ENCODE results near the gene ATOX1.
"Not testable (repeated sequence)": the region's sequence is repeated elsewhere in the genome, so short reads cannot be mapped to it uniquely, and the experiment has no call there.

The ATOX1 gene

GRCh38 chr5:151730381-151730780 lies 28.1 kb downstream of the ATOX1 start:
- TF ChIP-seq ZNF785 (tag by site-specific recombination; IDR thresholded peaks at IDR 0.05) = no peak
- TF ChIP-seq ZNF391 (tag by site-specific recombination; IDR thresholded peaks at IDR 0.05; ENCODE audit: borderline replicate concordance, low read depth) = no peak
- no peak for TF ChIP-seq YY1 (tag by site-specific recombination; IDR thresholded peaks at IDR 0.05)
- TF ChIP-seq GLIS1 (tag by site-specific recombination; IDR thresholded peaks at IDR 0.05) = no peak
- TF ChIP-seq, protein P1, sequence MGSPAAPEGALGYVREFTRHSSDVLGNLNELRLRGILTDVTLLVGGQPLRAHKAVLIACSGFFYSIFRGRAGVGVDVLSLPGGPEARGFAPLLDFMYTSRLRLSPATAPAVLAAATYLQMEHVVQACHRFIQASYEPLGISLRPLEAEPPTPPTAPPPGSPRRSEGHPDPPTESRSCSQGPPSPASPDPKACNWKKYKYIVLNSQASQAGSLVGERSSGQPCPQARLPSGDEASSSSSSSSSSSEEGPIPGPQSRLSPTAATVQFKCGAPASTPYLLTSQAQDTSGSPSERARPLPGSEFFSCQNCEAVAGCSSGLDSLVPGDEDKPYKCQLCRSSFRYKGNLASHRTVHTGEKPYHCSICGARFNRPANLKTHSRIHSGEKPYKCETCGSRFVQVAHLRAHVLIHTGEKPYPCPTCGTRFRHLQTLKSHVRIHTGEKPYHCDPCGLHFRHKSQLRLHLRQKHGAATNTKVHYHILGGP (tag by site-specific recombination; IDR thresholded peaks at IDR 0.05) = no peak
- TF ChIP-seq ZNF561 (tag by site-specific recombination; IDR thresholded peaks at IDR 0.05; ENCODE audit: borderline replicate concordance) = no peak
- TF ChIP-seq ZNF416 (tag by site-specific recombination; IDR thresholded peaks at IDR 0.05) = no peak
- no peak for TF ChIP-seq SALL2 (tag by site-specific recombination; IDR thresholded peaks at IDR 0.05; ENCODE audit: borderline replicate concordance)
- no peak for TF ChIP-seq ZFP3 (tag by site-specific recombination; IDR thresholded peaks at IDR 0.05; ENCODE audit: low read depth)
- TF ChIP-seq ZNF10 (tag by site-specific recombination; IDR thresholded peaks at IDR 0.05) = no peak
- TF ChIP-seq ZNF239 (tag by site-specific recombination; IDR thresholded peaks at IDR 0.05) = no peak
- no peak for TF ChIP-seq MZF1 (tag by site-specific recombination; IDR thresholded peaks at IDR 0.05; ENCODE audit: borderline replicate concordance)
- Histone ChIP-seq H3K9me3 (ENCODE audit: control insufficient read depth, insufficient read depth, low read depth, low read length) (no peaks in the 10 kb centered on the region), H3K4me1 (ENCODE audit: control insufficient read depth, insufficient read depth, low read length) (no peaks in the 10 kb centered on the region), H3K27ac (ENCODE audit: extremely low read depth, low read depth, low read length) (no peak overlapping the region), H3K4me3 (ENCODE audit: low read depth, low read length) (no peak overlapping the region), H3K36me3 (ENCODE audit: control insufficient read depth in 2 of 2, insufficient read depth in 1 of 2, low read length in 2 of 2) (no peaks in the 10 kb centered on the region)
- POLR2A ChIA-PET = no interaction called here
- CTCF ChIA-PET = interaction anchor here (0.5 to 1.9 kb wide), 2 partner anchors 12 to 78 kb away, joined by 3 to 8 read pairs; no protein-coding TSS in a partner anchor

DNA sequence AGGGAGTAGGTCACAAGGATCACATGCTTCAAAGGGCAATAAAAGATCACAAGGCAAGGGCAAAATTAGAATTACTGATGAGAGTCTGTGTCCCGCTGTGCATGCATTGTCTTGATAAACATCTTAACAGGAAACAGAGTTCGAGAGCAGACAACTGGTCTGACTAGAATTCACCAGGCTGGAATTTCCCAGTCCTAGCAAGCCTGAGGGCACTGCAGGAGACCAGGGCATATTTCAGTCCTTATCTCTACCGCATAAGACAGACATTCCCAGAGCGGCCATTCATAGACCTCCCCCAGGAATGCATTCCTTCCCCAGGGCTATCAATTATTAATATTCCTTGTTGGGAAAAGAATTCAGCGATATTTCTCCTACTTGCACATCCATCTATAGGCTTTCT lies 28.8 kb downstream of the ATOX1 start:
- H3K36me3 ChIP-seq (ENCODE audit: control insufficient read depth in 2 of 2, insufficient read depth in 1 of 2, low read length in 2 of 2); POLR2A ChIA-PET; H3K9me3 ChIP-seq (ENCODE audit: control insufficient read depth, insufficient read depth, low read depth, low read length); H3K4me1 ChIP-seq (ENCODE audit: control insufficient read depth, insufficient read depth, low read length); H3K27ac ChIP-seq (ENCODE audit: extremely low read depth, low read depth, low read length); H3K4me3 ChIP-seq (ENCODE audit: low read depth, low read length): not testable (repeated sequence)
- peak; percentile 83 for TF ChIP-seq SETDB1 (IDR thresholded peaks at IDR 0.05; ENCODE audit: insufficient read length, low read length)
- CTCF ChIA-PET = interaction anchor here (1.5 kb wide), 1 partner anchor 71 kb away, joined by 3 read pairs; no protein-coding TSS in a partner anchor

GRCh38 chr5:151724360-151724759 lies 34.1 kb downstream of the ATOX1 start:
- no peaks in the 10 kb centered on the region for H3K9me3 ChIP-seq (ENCODE audit: control insufficient read depth, insufficient read depth, low read depth, low read length)
- ChIA-PET CTCF (no interaction called here), POLR2A (no interaction called here)
- no peaks in the 10 kb centered on the region for H3K36me3 ChIP-seq (ENCODE audit: control insufficient read depth in 2 of 2, insufficient read depth in 1 of 2, low read length in 2 of 2)
- H3K4me1 ChIP-seq (ENCODE audit: control insufficient read depth, insufficient read depth, low read length) = no peaks in the 10 kb centered on the region
- TF ChIP-seq SP3 (tag by site-specific recombination; IDR thresholded peaks at IDR 0.05) = no peak
- no peak for TF ChIP-seq ZNF202 (tag by site-specific recombination; IDR thresholded peaks at IDR 0.05; ENCODE audit: borderline replicate concordance)
- no peak for TF ChIP-seq SP7 (tag by site-specific recombination; IDR thresholded peaks at IDR 0.05)
- no peak for TF ChIP-seq GLIS2 (tag by site-specific recombination; IDR thresholded peaks at IDR 0.05)
- no peak for TF ChIP-seq KLF17 (tag by site-specific recombination; IDR thresholded peaks at IDR 0.05)
- TF ChIP-seq GLI2 (tag by site-specific recombination; IDR thresholded peaks at IDR 0.05; ENCODE audit: borderline replicate concordance, low read depth) = no peak
- TF ChIP-seq ZNF221 (tag by site-specific recombination; IDR thresholded peaks at IDR 0.05; ENCODE audit: borderline replicate concordance) = no peak
- no peak for TF ChIP-seq ZNF561 (tag by site-specific recombination; IDR thresholded peaks at IDR 0.05; ENCODE audit: borderline replicate concordance)
- TF ChIP-seq ZNF626 (tag by site-specific recombination; IDR thresholded peaks at IDR 0.05) = no peak
- no peak overlapping the region for H3K27ac ChIP-seq (ENCODE audit: extremely low read depth, low read depth, low read length)
- H3K4me3 ChIP-seq (ENCODE audit: low read depth, low read length) = no peak overlapping the region
